ENCODE measurements around the gene RBM45.

Gene RBM45

DNA sequence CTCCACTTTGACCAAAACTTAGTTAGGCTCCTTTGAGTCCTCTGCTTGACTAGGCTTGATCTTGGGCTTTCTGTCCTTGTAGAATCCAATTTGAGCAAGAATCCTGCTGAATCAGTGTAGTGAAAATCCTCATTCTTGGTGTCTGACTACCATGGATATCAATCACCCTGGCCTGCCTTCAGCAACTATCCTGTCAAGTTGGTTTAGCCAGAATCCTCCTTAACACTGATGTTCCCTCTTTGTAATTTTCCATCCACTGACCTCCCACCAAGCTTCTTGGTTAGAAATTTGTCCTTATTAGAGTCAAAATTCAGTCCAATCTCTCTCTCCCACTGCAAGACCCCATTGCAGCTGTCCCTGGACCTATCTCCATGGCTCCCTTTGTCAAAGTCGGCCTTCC, 494 bp upstream of the RBM45 start:
- Histone ChIP-seq H3K27me3 (replicated peaks; ENCODE audit: control insufficient read depth, insufficient read depth, low read length) (no peaks in the 10 kb centered on the region), H3K36me3 (ENCODE audit: control insufficient read depth, insufficient read depth, low read length) (no peaks in the 10 kb centered on the region; the same call in 1 of the 2 replicates), H3K4me3 (replicated peaks; ENCODE audit: low read depth, low read length) (no peak overlapping the region)
- TF ChIP-seq, protein P1, sequence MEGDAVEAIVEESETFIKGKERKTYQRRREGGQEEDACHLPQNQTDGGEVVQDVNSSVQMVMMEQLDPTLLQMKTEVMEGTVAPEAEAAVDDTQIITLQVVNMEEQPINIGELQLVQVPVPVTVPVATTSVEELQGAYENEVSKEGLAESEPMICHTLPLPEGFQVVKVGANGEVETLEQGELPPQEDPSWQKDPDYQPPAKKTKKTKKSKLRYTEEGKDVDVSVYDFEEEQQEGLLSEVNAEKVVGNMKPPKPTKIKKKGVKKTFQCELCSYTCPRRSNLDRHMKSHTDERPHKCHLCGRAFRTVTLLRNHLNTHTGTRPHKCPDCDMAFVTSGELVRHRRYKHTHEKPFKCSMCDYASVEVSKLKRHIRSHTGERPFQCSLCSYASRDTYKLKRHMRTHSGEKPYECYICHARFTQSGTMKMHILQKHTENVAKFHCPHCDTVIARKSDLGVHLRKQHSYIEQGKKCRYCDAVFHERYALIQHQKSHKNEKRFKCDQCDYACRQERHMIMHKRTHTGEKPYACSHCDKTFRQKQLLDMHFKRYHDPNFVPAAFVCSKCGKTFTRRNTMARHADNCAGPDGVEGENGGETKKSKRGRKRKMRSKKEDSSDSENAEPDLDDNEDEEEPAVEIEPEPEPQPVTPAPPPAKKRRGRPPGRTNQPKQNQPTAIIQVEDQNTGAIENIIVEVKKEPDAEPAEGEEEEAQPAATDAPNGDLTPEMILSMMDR (IDR thresholded peaks at IDR 0.05; ENCODE audit: insufficient read depth, low read length, poor library complexity, severe bottlenecking), result no peak
- DNase-seq (ENCODE audit: extremely low read depth, insufficient read length), result no peak

DNA sequence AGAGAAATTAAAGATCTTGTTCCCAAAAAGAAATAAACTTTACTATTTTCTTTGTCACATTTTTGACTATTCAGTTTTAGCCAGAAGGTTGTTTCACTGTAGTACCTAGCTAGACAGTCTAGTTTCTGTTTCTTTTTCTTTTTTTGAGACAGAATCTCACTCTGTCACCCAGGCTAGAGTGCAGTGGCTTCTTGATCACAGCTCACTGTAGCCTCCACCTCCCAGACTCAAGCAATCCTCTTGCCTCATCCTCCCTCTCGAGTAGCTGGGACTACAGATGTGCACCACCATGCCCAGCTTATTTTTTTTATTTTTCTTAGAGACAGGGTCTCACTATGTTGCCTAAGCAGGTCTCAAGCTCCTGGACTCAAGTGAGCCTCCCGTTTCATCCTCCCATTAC, 2.2 kb downstream of the RBM45 start:
- Histone ChIP-seq H3K27me3 (replicated peaks; ENCODE audit: control insufficient read depth, insufficient read depth, low read length) (no peaks in the 10 kb centered on the region), H3K4me3 (replicated peaks; ENCODE audit: low read depth, low read length) (peak overlapping the region; percentile 76), H3K36me3 (ENCODE audit: control insufficient read depth, insufficient read depth, low read length) (no peaks in the 10 kb centered on the region; the same call in none of the 2 replicates)
- peak; percentile 1 for DNase-seq (ENCODE audit: extremely low read depth, insufficient read length)
- TF ChIP-seq, protein P1 (IDR thresholded peaks at IDR 0.05; ENCODE audit: insufficient read depth, low read length, poor library complexity, severe bottlenecking), result no peak

- no peak for DNase-seq (ENCODE audit: extremely low read depth, insufficient read length)
- H3K27me3 ChIP-seq (replicated peaks; ENCODE audit: control insufficient read depth, insufficient read depth, low read length), result no peaks in the 10 kb centered on the region
- H3K36me3 ChIP-seq (ENCODE audit: control insufficient read depth, insufficient read depth, low read length), result no peaks in the 10 kb centered on the region; the same call in none of the 2 replicates
- TF ChIP-seq, protein P1 (IDR thresholded peaks at IDR 0.05; ENCODE audit: insufficient read depth, low read length, poor library complexity, severe bottlenecking), result no peak
- no peak overlapping the region for H3K4me3 ChIP-seq (replicated peaks; ENCODE audit: low read depth, low read length)
Measured at GRCh38 chr2:178115271-178115670, 3.0 kb downstream of the RBM45 start.

DNA sequence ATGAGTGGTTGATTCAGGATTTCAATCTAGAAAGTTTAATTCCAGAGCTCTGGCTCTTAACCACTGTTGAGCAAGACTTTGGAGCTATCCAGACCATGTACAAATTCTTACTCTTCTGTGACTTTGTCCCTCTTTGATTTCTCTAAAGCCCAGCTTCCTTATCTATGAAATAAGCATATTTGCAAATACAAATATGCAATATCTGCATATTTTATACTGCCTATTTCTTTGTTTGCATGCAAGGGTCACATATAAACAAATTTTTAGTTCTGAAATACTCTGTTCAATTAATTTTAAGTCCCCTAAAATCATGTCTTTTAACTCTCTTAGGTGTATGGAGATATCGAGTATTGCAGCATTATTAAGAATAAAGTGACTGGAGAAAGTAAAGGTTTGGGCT, 5.5 kb downstream of the RBM45 start:
- Histone ChIP-seq H3K36me3 (ENCODE audit: control insufficient read depth, insufficient read depth, low read length) (peaks cover 4% of the 10 kb centered on the region), H3K4me3 (replicated peaks; ENCODE audit: low read depth, low read length) (no peak overlapping the region), H3K27me3 (replicated peaks; ENCODE audit: control insufficient read depth, insufficient read depth, low read length) (no peaks in the 10 kb centered on the region)
- TF ChIP-seq, protein P1 (IDR thresholded peaks at IDR 0.05; ENCODE audit: insufficient read depth, low read length, poor library complexity, severe bottlenecking), result no peak
- no peak for DNase-seq (ENCODE audit: extremely low read depth, insufficient read length)

DNA sequence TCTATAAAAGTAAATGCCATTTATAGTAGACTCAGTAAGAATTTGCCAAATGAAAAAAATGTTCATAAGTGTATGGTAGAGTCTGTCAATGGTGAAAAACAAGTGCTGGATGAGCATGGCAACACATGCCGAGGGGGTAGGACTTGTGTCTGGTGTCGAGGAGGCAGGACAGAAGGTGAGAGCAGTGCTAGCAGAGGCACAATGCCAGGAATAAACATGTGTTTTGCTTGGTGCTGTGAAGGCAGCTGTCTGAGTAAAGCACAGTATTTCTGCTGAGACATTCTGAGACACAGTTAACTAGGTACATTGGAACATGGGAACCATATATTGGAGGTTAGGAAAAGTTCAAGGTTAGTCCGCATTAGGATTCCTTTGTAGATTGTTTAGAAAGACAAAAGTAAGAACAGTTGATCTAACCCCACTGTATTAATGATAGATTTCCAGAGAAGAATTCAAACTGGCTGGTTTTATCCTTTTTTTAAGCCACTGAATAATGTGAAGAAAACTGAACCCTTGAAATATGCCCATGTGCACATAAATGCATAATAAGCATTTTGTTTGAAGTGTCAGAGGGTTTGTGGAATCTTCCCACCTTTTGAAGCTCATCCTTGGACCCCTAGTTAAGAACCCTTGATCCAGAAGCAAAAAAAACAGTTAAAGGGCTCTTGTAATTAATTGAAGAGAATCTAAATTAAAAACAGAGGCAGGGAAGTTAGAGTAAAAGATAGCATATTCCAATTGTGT, 7.1 kb downstream of the RBM45 start:
- peaks cover 4% of the 10 kb centered on the region for H3K36me3 ChIP-seq (ENCODE audit: control insufficient read depth, insufficient read depth, low read length)
- no peak for DNase-seq (ENCODE audit: extremely low read depth, insufficient read length)
- H3K4me3 ChIP-seq (replicated peaks; ENCODE audit: low read depth, low read length), result no peak overlapping the region
- TF ChIP-seq, protein P1 (IDR thresholded peaks at IDR 0.05; ENCODE audit: insufficient read depth, low read length, poor library complexity, severe bottlenecking), result no peak
- no peaks in the 10 kb centered on the region for H3K27me3 ChIP-seq (replicated peaks; ENCODE audit: control insufficient read depth, insufficient read depth, low read length)
